ENCODE data around the gene AGBL4. TPM values are rescaled to one million over a fixed set of nuclear protein-coding genes. Genes with fewer than 3 reads are reported as not detected.
"Not testable (repeated sequence)": the region's sequence is repeated elsewhere in the genome, so short reads cannot be mapped to it uniquely, and the experiment has no call there.

The AGBL4 gene
- total RNA-seq, 3 donors from 2014 or later: 1.3 to 1.9 (median 1.8) TPM

- intact Hi-C loops (cut with DNase I; ENCODE audit: low total_unique reads): no loop called here
- no peak overlapping the region for H3K27ac ChIP-seq
- no peak for DNase-seq (ENCODE audit: low spot score in 2 of 2)
- H3K4me3 ChIP-seq: no peak overlapping the region
- H3K27me3 ChIP-seq: no peaks in the 10 kb centered on the region
- H3K9me3 ChIP-seq: no peaks in the 10 kb centered on the region
- no peaks in the 10 kb centered on the region for H3K36me3 ChIP-seq
- TF ChIP-seq POLR2A (IDR thresholded peaks at IDR 0.05) (no peak), POLR2AphosphoS5 (IDR thresholded peaks at IDR 0.05) (no peak), CTCF (IDR thresholded peaks at IDR 0.05) (no peak)
- no peaks in the 10 kb centered on the region for H3K4me1 ChIP-seq
These were observed 716.3 kb downstream of the AGBL4 start for GRCh38 chr1:49307457-49307856.

GRCh38 chr1:49306507-49307070 lies 717.2 kb downstream of the AGBL4 start:
- TF ChIP-seq POLR2A (IDR thresholded peaks at IDR 0.05): no peak
- no peak overlapping the region for H3K4me3 ChIP-seq

GRCh38 chr1:49302400-49302799 lies 721.4 kb downstream of the AGBL4 start:
- H3K4me1 ChIP-seq; H3K27me3 ChIP-seq; H3K36me3 ChIP-seq; intact Hi-C loops (cut with DNase I; ENCODE audit: low total_unique reads); H3K27ac ChIP-seq; H3K9me3 ChIP-seq; DNase-seq (ENCODE audit: low spot score in 2 of 2); H3K4me3 ChIP-seq: not testable (repeated sequence)

More at GRCh38 chr1:49306507-49307070, 717.2 kb downstream of the AGBL4 start:
- no peaks in the 10 kb centered on the region for H3K36me3 ChIP-seq
- no peaks in the 10 kb centered on the region for H3K4me1 ChIP-seq
- no peak overlapping the region for H3K27ac ChIP-seq
- no peaks in the 10 kb centered on the region for H3K9me3 ChIP-seq
- no peaks in the 10 kb centered on the region for H3K27me3 ChIP-seq
- intact Hi-C loops (cut with DNase I; ENCODE audit: low total_unique reads): no loop called here
- no peak for DNase-seq (ENCODE audit: low spot score in 2 of 2)

- Histone ChIP-seq H3K27me3 (no peaks in the 10 kb centered on the region), H3K4me3 (no peak overlapping the region), H3K4me1 (no peaks in the 10 kb centered on the region), H3K36me3 (no peaks in the 10 kb centered on the region), H3K9me3 (no peaks in the 10 kb centered on the region), H3K27ac (peak overlapping the region in 1 of 2 donors; percentile 19)
- TF ChIP-seq CTCF (IDR thresholded peaks at IDR 0.05): no peak
- intact Hi-C loops (cut with DNase I; ENCODE audit: low total_unique reads): no loop called here
- peak in 1 of 2 donors; percentile 18 for DNase-seq (ENCODE audit: low spot score in 2 of 2)
These were observed 725.5 kb downstream of the AGBL4 start for GRCh38 chr1:49298304-49298703.

- intact Hi-C loops (cut with DNase I; ENCODE audit: low total_unique reads): no loop called here
- no peaks in the 10 kb centered on the region for H3K4me1 ChIP-seq
- H3K27me3 ChIP-seq: no peaks in the 10 kb centered on the region
- no peak overlapping the region for H3K4me3 ChIP-seq
- peak overlapping the region in 1 of 2 donors; percentile 19 for H3K27ac ChIP-seq
- no peak for DNase-seq (ENCODE audit: low spot score in 2 of 2)
- no peak for TF ChIP-seq POLR2AphosphoS5 (IDR thresholded peaks at IDR 0.05)
- TF ChIP-seq POLR2A (IDR thresholded peaks at IDR 0.05): no peak
- TF ChIP-seq CTCF (IDR thresholded peaks at IDR 0.05): no peak
- H3K9me3 ChIP-seq: peaks cover 2% of the 10 kb centered on the region in 2 donors
- H3K36me3 ChIP-seq: no peaks in the 10 kb centered on the region
These were observed 726.0 kb downstream of the AGBL4 start for GRCh38 chr1:49297783-49298182.

- no peak for DNase-seq (ENCODE audit: low spot score in 2 of 2)
- TF ChIP-seq POLR2AphosphoS5 (IDR thresholded peaks at IDR 0.05) (no peak), CTCF (IDR thresholded peaks at IDR 0.05) (no peak), POLR2A (IDR thresholded peaks at IDR 0.05) (no peak)
- Histone ChIP-seq H3K27ac (no peak overlapping the region), H3K27me3 (no peaks in the 10 kb centered on the region), H3K36me3 (no peaks in the 10 kb centered on the region), H3K9me3 (peaks cover 11 to 16% of the 10 kb centered on the region in 2 donors), H3K4me1 (no peaks in the 10 kb centered on the region), H3K4me3 (no peak overlapping the region)
- intact Hi-C loops (cut with DNase I; ENCODE audit: low total_unique reads): loop anchor here (5.0 kb wide), 1 partner anchor 513 kb away; no protein-coding TSS in a partner anchor
These were observed 729.2 kb downstream of the AGBL4 start for GRCh38 chr1:49294539-49294938.

Measured in breast epithelium (tissue), 4 donors.